DOHH2 (cell line): ENCODE results near the gene DMXL1.
"Not testable (repeated sequence)": the region's sequence is repeated elsewhere in the genome, so short reads cannot be mapped to it uniquely, and the experiment has no call there.

Experiments used
- H3F3A ChIP-seq: fragments of 200-600 bp; sonication (generic), shearing (Covaris generic); 2 replicates; pipeline ENCODE4 v1.6.0; 2016; ENCODE audit warnings: antibody characterized with exemption, mild to moderate bottlenecking; ENCODE audit not compliant: control insufficient read depth, insufficient read depth
- H3K27ac ChIP-seq: fragments of 200-600 bp; sonication (generic); 2 replicates; pipeline ENCODE4 v1.5.1; 2014; ENCODE audit warnings: low read depth, mild to moderate bottlenecking, low read length, moderate library complexity
- H3K27me3 ChIP-seq: fragments of 200-600 bp; sonication (generic); 2 replicates; pipeline ENCODE4 v1.6.1; 2014; ENCODE audit warnings: mild to moderate bottlenecking, low read length, mixed read lengths; ENCODE audit not compliant: control insufficient read depth
- H3K36me3 ChIP-seq: fragments of 200-600 bp; sonication (generic); 2 replicates; pipeline ENCODE4 v1.6.1; 2014; ENCODE audit warnings: mild to moderate bottlenecking, low read length, moderate library complexity, mixed read lengths; ENCODE audit not compliant: control insufficient read depth
- H3K4me1 ChIP-seq: fragments of 200-600 bp; sonication (generic); 2 replicates; pipeline ENCODE4 v1.6.1; 2014; ENCODE audit warnings: mild to moderate bottlenecking, low read length, mixed read lengths; ENCODE audit not compliant: control insufficient read depth
- H3K4me2 ChIP-seq: fragments of 200-600 bp; sonication (generic); 2 replicates; pipeline ENCODE4 v1.6.0; 2014; ENCODE audit warnings: mild to moderate bottlenecking, low read length, moderate library complexity
- H3K4me3 ChIP-seq: fragments of 200-600 bp; sonication (generic); 2 replicates; pipeline ENCODE4 v1.5.1; 2014; ENCODE audit warnings: mild to moderate bottlenecking, low read length, mixed read lengths
- H3K79me2 ChIP-seq: fragments of 200-600 bp; sonication (generic); 2 replicates; pipeline ENCODE4 v1.6.1; 2014; ENCODE audit warnings: mild to moderate bottlenecking, low read length, mixed read lengths; ENCODE audit not compliant: control insufficient read depth
- H3K9me2 ChIP-seq: fragments of 200-600 bp; sonication (generic); replicated peaks from 2 replicates; pipeline ENCODE4 v1.6.1; 2014; ENCODE audit warnings: mild to moderate bottlenecking, low read length, mixed read lengths; ENCODE audit not compliant: control insufficient read depth
- H3K9me3 ChIP-seq: fragments of 200-600 bp; sonication (generic); 2 replicates; pipeline ENCODE4 v1.6.1; 2014; ENCODE audit warnings: antibody characterized with exemption, low read length, mixed read lengths; ENCODE audit not compliant: control insufficient read depth, insufficient read depth
- H4K20me1 ChIP-seq: fragments of 200-600 bp; sonication (generic); 2 replicates; pipeline ENCODE4 v1.6.0; 2014; ENCODE audit warnings: low read depth, mild to moderate bottlenecking, antibody characterized with exemption, low read length, moderate library complexity; ENCODE audit not compliant: control insufficient read depth, insufficient read depth
- EZH2phosphoT487 ChIP-seq: fragments of 200-600 bp; sonication (generic); IDR thresholded peaks from 2 replicates; pipeline ENCODE4 v1.6.1; 2017; ENCODE audit warnings: borderline replicate concordance, mild to moderate bottlenecking, antibody characterized with exemption, low read length, moderate library complexity, mixed read lengths
- TF ChIP-seq, protein P1 (sequence below): fragments of 200-600 bp; sonication (generic); IDR thresholded peaks from one replicate; pipeline ENCODE4 v1.5.1; 2014; ENCODE audit warnings: antibody characterized with exemption, mild to moderate bottlenecking, low read depth, low read length; ENCODE audit not compliant: poor library complexity, severe bottlenecking

The DMXL1 gene

DNA sequence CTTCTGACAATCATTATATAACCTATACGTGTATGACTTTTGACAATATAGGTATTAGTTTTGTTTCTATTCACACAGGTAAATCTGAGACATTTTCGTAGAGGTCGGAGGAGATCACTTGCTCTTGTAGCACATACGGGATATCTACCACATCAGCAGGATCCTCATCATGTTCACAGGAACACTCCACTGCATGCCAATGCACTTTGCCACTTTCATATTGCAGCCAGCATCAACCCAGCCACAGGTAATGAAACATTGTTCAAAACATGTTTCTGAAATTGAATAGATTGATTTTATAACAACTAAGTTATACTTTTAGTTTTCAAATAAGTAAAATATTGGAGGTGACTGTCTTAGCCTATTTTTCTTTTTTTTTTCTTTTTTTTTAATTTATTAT, 50.0 kb downstream of the DMXL1 start:
- Histone ChIP-seq H3K9me2 (no peaks in the 10 kb centered on the region), H3K79me2 (no peaks in the 10 kb centered on the region), H4K20me1 (no peaks in the 10 kb centered on the region), H3K9me3 (no peaks in the 10 kb centered on the region), H3K4me2 (no peak overlapping the region), H3K4me3 (no peak overlapping the region), H3K36me3 (peaks cover 51% of the 10 kb centered on the region), H3K27ac (no peak overlapping the region), H3F3A (no peaks in the 10 kb centered on the region), H3K4me1 (no peaks in the 10 kb centered on the region), H3K27me3 (no peaks in the 10 kb centered on the region)
- TF ChIP-seq, protein P1, sequence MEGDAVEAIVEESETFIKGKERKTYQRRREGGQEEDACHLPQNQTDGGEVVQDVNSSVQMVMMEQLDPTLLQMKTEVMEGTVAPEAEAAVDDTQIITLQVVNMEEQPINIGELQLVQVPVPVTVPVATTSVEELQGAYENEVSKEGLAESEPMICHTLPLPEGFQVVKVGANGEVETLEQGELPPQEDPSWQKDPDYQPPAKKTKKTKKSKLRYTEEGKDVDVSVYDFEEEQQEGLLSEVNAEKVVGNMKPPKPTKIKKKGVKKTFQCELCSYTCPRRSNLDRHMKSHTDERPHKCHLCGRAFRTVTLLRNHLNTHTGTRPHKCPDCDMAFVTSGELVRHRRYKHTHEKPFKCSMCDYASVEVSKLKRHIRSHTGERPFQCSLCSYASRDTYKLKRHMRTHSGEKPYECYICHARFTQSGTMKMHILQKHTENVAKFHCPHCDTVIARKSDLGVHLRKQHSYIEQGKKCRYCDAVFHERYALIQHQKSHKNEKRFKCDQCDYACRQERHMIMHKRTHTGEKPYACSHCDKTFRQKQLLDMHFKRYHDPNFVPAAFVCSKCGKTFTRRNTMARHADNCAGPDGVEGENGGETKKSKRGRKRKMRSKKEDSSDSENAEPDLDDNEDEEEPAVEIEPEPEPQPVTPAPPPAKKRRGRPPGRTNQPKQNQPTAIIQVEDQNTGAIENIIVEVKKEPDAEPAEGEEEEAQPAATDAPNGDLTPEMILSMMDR, result no peak
- TF ChIP-seq EZH2phosphoT487, result no peak

DNA sequence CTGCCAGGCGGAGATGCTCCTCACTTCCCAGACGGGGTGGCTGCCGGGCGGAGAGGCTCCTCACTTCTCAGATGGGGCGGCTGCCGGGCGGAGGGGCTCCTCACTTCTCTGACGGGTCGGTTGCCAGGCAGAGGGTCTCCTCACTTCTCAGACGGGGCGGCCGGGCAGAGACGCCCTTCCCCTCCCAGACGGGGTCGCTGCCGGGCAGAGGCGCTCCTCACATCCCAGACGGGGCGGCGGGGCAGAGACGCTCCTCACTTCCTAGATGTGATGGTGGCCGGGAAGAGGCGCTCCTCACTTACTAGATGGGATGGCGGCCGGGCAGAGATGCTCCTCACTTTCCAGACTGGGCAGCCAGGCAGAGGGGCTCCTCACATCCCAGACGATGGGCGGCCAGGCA, 51.6 kb downstream of the DMXL1 start:
- peaks cover 38% of the 10 kb centered on the region for H3K36me3 ChIP-seq
- H3K4me1 ChIP-seq, H3K27ac ChIP-seq, H3K27me3 ChIP-seq, H3K9me3 ChIP-seq, H3K4me2 ChIP-seq, H4K20me1 ChIP-seq, H3F3A ChIP-seq, H3K9me2 ChIP-seq, H3K4me3 ChIP-seq, H3K79me2 ChIP-seq: not testable (repeated sequence)

DNA sequence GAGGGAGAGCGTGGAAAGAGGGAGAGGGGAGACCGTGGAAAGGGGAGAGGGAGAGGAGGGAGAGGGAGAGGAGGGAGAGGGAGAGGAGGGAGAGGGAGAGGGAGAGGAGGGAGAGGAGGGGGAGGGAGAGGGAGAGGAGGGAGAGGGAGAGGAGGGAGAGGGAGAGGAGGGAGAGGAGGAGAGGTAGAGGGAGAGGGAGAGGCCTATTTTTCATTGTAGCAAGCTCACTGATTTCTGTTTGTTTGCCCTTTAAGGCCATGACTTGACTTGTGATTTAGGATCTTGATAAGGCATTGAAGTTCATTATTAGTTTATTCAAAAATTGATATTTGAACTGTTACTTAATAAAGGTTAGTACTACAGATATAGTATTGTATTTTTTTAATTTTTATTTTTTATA, 52.4 kb downstream of the DMXL1 start:
- Histone ChIP-seq H3K27me3 (no peaks in the 10 kb centered on the region), H3K9me2 (no peaks in the 10 kb centered on the region), H3K4me1 (no peaks in the 10 kb centered on the region), H3K36me3 (peaks cover 31% of the 10 kb centered on the region), H3F3A (no peaks in the 10 kb centered on the region), H3K27ac (no peak overlapping the region), H3K9me3 (no peaks in the 10 kb centered on the region), H3K4me2 (no peak overlapping the region), H3K79me2 (no peaks in the 10 kb centered on the region), H3K4me3 (no peak overlapping the region), H4K20me1 (no peaks in the 10 kb centered on the region)
- TF ChIP-seq, protein P1, result no peak
- no peak for TF ChIP-seq EZH2phosphoT487

DNA sequence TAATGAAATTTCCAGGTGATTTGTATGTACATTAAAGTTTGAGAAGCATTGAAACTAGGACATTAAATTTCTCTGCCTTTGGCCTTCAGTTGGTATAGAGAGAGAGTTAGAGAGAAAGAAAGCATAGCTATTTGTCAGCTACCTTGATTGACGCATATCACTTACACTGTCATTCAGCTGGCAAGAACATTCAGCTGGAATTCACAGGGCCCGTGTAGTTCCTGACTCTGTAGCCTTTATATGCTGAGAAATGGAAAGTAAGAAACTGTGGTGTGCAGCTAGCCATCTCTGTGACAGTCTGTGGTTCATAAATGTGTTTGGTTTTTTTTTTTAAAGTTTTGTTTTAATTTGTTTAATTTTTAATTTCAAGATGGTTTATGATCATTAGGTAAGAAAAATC, 58.9 kb downstream of the DMXL1 start:
- no peaks in the 10 kb centered on the region for H3K9me2 ChIP-seq
- no peaks in the 10 kb centered on the region for H4K20me1 ChIP-seq
- no peak for TF ChIP-seq EZH2phosphoT487
- H3K27me3 ChIP-seq, result no peaks in the 10 kb centered on the region
- H3K9me3 ChIP-seq, result no peaks in the 10 kb centered on the region
- H3K4me1 ChIP-seq, result no peaks in the 10 kb centered on the region
- no peak overlapping the region for H3K4me2 ChIP-seq
- H3K36me3 ChIP-seq, result peaks cover 42% of the 10 kb centered on the region
- H3K4me3 ChIP-seq, result no peak overlapping the region
- no peaks in the 10 kb centered on the region for H3K79me2 ChIP-seq
- H3F3A ChIP-seq, result no peaks in the 10 kb centered on the region; the same call in 1 of the 2 replicates
- H3K27ac ChIP-seq, result no peak overlapping the region
